Measurements from ENCODE around the gene MYRIP.
A peak's percentile ranks its signal among the peaks of the same experiment; 100 is the strongest.
"Not testable (repeated sequence)": the region's sequence is repeated elsewhere in the genome, so short reads cannot be mapped to it uniquely, and the experiment has no call there.

MYRIP gene

DNA sequence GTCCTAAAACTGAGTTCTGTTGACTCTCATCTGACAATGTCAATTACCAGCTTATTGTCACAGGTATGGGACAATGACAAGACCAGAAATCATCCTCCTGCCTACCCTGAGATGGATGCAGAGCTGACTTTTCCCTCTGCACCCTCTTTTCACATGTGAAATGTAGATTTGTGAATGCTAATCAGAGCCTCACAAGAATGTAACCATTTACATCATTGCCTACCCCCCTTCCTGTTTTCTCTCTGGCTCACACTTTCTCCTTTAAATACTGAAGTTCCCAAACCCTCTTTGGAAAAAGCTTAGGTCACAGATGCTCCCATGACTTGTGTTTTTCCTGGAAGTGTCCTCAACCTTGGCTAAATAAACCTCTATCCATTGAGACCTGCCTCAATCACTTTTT, 228.2 kb downstream of the MYRIP start:
- DNase-seq (ENCODE audit: low read depth): no peak

DNA sequence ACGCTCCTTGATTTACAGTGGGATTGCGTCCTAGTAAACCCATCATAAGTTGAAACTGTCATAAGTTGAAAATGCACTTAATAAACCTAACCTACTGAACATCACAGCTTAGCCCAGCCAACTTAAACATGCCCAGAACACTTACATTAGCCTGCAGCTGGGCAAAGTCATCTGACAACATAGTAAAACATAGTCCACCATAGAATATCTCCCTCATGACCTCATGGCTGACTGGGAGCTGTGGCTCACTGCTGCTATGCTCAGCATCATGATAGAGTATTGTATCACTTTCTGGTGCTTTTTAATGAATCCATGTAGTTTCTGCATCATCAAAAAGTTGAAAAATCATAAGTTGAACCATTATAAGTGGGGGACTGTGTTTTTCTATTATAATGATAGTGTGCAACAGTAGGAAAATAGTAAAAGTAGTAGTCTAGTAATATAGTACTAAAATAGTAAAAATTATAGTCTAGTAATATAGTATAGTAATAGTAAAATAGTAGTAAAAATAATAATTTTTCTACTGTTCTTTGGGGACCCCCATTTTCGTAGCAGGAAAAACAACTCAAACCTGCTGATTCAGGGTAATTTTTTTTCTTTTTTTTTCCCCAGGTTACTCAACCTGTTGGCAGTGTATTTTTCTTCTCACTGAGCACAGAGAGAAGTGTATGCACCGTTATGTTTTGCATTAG, 233.5 kb downstream of the MYRIP start:
- no peak for DNase-seq (ENCODE audit: low read depth)

DNA sequence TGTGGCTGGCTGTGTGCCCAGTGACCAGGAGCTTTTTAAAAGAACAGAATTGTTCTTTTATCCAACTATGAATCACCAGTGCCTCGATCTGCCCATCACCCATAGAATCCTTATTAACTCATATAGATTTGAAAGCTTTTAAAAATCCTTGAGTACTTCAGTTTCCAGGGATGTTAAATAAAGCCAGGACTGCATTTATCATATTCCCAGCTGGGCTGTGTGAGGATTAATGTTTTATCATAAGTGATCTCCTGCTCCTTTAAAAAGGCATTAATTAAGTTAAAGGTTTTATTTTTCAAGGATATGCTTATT, 234.0 kb downstream of the MYRIP start:
- no peak for DNase-seq (ENCODE audit: low read depth)

- peak; percentile 46 for DNase-seq (ENCODE audit: low read depth)
Measured at GRCh38 chr3:40044487-40044886, 235.1 kb downstream of the MYRIP start.

GRCh38 chr3:40045051-40045450, 235.6 kb downstream of the MYRIP start:
- DNase-seq (ENCODE audit: low read depth): no peak

DNA sequence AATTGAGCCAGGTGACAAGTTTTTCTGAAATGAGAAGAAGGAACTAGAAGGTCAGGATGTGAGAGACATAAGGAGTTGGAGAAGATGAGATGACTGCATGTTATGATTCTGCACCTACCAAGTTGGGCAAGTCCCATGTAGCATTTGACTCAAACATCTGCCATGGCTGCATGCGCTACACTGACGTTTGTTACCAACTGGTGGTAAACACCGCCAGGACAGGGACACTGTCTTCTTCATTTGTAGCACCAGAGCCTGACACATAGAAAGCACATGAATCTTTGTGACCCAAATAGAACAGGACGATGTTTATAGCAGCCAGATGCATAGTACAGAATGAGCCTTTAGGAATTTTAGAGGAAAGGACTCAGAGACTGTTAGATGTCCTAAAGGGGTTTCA, 236.7 kb downstream of the MYRIP start:
- DNase-seq (ENCODE audit: low read depth): no peak

- no peak for DNase-seq (ENCODE audit: low read depth)
Measured at GRCh38 chr3:40047406-40047805, 238.0 kb downstream of the MYRIP start.

DNA sequence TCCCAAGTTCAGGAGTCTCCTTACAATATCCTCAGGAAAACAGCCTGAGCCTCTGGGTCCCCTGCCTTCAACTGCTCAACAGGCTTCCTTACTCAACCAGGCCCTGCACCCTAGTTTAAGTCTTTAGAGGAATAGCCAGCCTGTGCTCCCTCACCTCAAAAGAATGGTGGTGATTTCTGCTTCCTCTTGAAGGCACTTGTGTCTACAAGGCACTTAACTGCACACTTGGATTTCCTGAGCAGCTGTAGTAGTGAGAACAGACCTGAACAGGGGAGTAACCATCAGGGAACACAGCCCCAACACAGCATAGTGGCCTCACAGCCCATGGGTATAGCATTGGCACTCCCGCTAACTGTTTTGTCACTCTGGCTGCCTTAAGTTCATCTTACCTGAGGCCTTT, 244.3 kb downstream of the MYRIP start:
- no peak for DNase-seq (ENCODE audit: low read depth)

- DNase-seq (ENCODE audit: low read depth): no peak
Measured at GRCh38 chr3:40054568-40055222, 245.3 kb downstream of the MYRIP start.

DNA sequence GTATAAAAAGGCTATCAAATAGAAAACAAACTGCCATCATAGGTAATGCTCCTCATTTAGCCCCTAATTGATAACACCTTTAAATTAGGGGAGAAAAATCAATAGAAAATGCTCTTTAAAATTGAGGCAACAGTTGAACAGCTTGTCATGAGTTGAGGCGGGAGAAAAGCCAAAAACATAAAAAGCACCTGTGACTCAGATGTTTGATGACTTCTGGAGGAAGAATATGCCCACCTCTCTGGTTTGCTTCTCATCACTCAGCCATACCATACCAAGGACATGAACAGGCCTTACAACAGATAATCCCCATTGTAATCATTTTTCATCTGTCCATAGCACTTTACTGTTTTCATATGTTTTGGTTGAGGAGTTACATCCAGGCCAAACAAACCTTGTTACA, 246.0 kb downstream of the MYRIP start:
- no peak for DNase-seq (ENCODE audit: low read depth)

DNA sequence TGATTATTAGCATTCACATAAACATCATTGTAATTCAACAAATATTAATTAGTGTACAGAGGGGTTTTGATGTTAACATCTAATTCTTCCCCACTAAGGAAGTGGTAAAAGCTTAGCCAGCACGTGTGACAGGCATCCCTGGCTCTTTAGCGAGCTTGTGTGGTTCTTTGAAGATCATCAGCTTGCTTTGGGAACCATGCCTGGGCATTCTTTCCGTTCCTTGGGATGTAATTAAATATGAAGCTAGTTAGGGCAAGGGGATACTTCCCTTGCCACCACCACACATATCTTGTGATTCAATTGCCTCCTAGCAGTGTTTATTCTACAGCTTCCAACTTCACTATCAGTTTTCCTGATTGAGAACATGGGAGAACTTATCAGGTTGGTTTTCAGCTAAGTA, 246.5 kb downstream of the MYRIP start:
- no peak for DNase-seq (ENCODE audit: low read depth)

GRCh38 chr3:40057077-40057476, 247.7 kb downstream of the MYRIP start:
- DNase-seq (ENCODE audit: low read depth): peak; percentile 65

DNA sequence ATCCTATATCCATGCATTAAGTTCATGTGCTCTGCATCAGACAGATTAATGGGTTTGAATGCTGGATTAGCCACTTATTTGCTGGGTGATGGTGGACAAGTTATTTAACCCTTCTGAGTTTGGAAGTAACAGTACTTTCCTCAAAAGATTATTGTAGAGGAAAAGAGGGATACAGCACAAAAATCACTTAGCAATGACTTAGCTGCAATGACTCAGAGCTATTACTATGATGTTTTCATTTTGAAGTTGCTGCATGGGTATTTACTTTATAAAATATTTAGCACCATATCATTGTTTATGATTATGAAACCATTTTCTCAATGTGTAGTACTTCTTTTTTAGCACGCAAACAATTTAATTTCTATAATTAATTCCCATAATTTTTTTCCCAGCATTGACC, 248.4 kb downstream of the MYRIP start:
- no peak for DNase-seq (ENCODE audit: low read depth)

DNA sequence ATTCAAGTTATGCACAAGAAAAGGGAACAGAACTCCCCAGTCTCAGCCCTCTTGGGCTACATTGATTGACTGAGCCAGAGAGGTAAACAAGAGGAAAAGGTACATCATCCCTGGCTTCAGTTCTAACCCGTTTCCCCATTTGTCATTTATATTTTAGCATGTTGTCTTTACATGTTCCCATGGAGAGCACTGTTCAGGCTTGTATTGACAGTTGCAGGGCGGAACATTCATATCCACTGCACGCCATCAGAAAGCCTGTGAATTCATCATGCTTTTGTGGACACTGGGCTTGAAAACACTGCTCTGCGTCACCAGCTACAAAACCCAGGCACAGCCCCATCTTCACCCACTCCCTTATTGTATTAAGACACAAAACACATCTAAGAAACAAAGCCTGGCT, 259.2 kb downstream of the MYRIP start:
- DNase-seq (ENCODE audit: low read depth): no peak

DNA sequence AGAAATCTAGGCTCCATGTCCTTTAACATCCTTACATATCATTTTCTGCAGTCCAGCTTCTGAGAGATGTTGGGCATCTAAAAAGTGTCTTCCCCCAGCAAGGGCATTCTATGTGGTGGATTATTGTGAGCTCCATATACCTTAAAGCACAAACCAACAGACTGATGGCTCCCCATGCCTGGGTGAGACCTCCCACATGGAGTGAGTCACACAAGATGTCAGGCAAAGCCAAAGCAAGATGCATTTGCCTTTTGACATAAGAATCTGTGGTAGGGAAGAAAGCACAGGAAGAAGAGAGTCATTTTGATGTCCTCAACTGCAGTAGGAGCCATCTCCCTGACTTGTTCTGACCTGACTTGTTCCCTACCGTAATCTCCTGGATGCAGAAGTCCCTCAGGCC, 261.4 kb downstream of the MYRIP start:
- no peak for DNase-seq (ENCODE audit: low read depth)

GRCh38 chr3:40071683-40072238, 262.4 kb downstream of the MYRIP start:
- DNase-seq (ENCODE audit: low read depth): no peak

GRCh38 chr3:40073310-40074007, 264.1 kb downstream of the MYRIP start:
- no peak for DNase-seq (ENCODE audit: low read depth)

DNA sequence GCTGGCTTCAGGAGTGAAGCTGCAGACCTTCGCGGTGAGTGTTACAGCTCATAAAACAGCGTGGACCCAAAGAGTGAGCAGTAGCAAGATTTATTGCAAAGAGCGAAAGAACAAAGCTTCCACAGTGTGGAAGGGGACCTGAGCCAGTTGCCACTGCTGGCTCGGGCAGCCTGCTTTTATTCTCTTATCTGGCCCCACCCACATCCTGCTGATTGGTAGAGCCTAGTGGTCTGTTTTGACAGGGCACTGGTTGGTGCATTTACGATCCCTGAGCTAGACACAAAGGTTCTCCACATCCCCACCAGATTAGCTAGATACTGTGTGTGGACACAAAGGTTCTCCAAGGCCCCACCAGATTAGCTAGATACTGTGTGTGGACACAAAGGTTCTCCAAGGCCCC, 267.7 kb downstream of the MYRIP start:
- not testable (repeated sequence) for DNase-seq (ENCODE audit: low read depth)

- not testable (repeated sequence) for DNase-seq (ENCODE audit: low read depth)
Measured at GRCh38 chr3:40077828-40078492, 268.6 kb downstream of the MYRIP start.

DNA sequence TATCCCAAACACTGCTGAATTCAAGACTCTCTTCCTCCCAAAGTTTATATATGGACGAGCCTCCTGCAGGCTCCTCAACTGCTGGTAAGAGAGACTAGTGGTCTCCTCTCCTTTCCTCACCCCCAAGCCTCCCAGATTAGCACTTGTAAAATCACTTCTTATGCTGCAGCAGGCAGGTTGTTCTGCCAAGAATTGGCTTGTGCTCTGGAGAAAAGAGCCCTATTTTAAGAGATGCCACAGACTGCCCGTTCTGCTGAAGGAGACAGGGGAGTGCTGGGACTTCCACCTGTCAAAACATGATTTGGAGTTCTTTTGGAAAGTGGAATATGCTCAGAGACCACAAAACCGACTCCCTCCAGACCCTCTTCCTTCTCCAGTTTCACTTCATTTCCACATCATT, 269.2 kb downstream of the MYRIP start:
- DNase-seq (ENCODE audit: low read depth): no peak

GRCh38 chr3:40079203-40079846, 269.9 kb downstream of the MYRIP start:
- DNase-seq (ENCODE audit: low read depth): peak; percentile 50

- peak; percentile 34 for DNase-seq (ENCODE audit: low read depth)
Measured at GRCh38 chr3:40079847-40080240, 270.4 kb downstream of the MYRIP start.
